CMK (cell line): Measurements from ENCODE around the gene YDJC.

Experiments
- DNase-seq: peaks from one replicate; pipeline ENCODE4 v3.0.0-alpha.2; 2010; ENCODE audit warnings: low read depth

Gene YDJC

GRCh38 chr22:21579474-21579851, 50.4 kb downstream of the YDJC start:
- DNase-seq = no peak
